HUES64 (cell line): ENCODE results near the gene PANK3.
"Not testable (repeated sequence)": the region's sequence is repeated elsewhere in the genome, so short reads cannot be mapped to it uniquely, and the experiment has no call there.

Experiments
- H3K27ac ChIP-seq: 2 replicates; pipeline ENCODE4 v1.7.0; 2013; ENCODE audit warnings: low read depth, low read length, inconsistent platforms
- H3K27me3 ChIP-seq: 2 replicates; pipeline ENCODE4 v1.6.1; 2013; ENCODE audit warnings: mild to moderate bottlenecking, low read length; ENCODE audit not compliant: insufficient read depth
- H3K36me3 ChIP-seq: 2 replicates; pipeline ENCODE4 v1.6.1; 2013; ENCODE audit warnings: mild to moderate bottlenecking, low read length; ENCODE audit not compliant: insufficient read depth
- H3K4me1 ChIP-seq: 2 replicates; pipeline ENCODE4 v1.6.1; 2013; ENCODE audit warnings: mild to moderate bottlenecking, low read length, moderate library complexity; ENCODE audit not compliant: insufficient read depth
- H3K4me3 ChIP-seq: 2 replicates; pipeline ENCODE4 v1.5.1; 2013; ENCODE audit warnings: mild to moderate bottlenecking, low read length, moderate library complexity
- H3K9ac ChIP-seq: 2 replicates; pipeline ENCODE4 v1.6.1; 2013; ENCODE audit warnings: mild to moderate bottlenecking, low read depth, low read length
- H3K9me3 ChIP-seq: 2 replicates; pipeline ENCODE4 v1.6.1; 2013; ENCODE audit warnings: low read depth, low read length; ENCODE audit not compliant: insufficient read depth
- WGBS: fragments of 150-250, 120-280 bp; methylation state at CpG from one replicate; pipeline ENCODE4 v1.1.7; 2013; ENCODE audit warnings: missing lambda C conversion rate; 5-methylcytosine and 5-hydroxymethylcytosine counted together

PANK3 gene

DNA sequence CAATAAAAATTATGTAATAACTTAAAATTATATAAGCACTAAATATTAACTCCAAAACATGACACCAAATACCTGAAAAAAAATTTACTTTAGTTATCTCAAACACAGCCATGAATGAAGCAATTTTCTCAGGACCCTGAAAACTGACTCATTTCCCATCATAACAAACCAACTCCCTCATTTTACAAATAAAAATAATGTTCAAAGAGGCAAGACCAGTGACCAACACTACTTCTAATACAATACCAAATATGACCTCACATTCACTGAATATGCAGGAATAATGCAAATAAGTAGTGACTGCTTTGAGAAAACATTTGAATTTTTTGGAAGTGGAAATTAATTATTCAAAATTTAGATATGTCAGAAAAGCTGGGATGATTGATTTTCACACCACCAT, 28.5 kb downstream of the PANK3 start:
- Histone ChIP-seq H3K4me3 (no peak overlapping the region), H3K36me3 (peaks cover 70% of the 10 kb centered on the region), H3K4me1 (no peaks in the 10 kb centered on the region), H3K27me3 (no peaks in the 10 kb centered on the region), H3K27ac (no peak overlapping the region), H3K9me3 (no peaks in the 10 kb centered on the region), H3K9ac (no peak overlapping the region)

DNA sequence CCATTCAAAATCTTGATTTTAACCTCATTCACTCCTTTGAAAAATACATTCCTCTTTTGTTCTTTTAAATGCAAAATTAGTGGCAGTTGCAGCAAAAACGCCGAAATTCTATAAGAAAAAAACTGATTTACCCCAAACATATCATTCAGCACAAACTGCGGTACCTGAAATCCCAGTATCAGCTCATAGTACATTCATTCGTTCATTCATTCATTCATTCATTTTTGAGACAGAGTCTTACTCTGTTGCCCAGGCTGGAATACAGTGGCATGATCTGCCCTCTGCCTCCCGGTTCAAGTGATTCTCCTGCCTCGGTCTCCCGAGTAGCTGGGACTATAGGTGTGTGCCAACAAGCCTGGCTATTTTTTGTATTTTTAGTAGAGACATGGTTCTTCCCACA, 29.6 kb downstream of the PANK3 start:
- 95% methylated on average over 7 of the region's 7 CpGs for WGBS
- Histone ChIP-seq H3K9me3 (no peaks in the 10 kb centered on the region), H3K36me3 (peaks cover 61% of the 10 kb centered on the region), H3K9ac (no peak overlapping the region), H3K4me1 (no peaks in the 10 kb centered on the region), H3K27me3 (no peaks in the 10 kb centered on the region), H3K4me3 (no peak overlapping the region), H3K27ac (no peak overlapping the region)

DNA sequence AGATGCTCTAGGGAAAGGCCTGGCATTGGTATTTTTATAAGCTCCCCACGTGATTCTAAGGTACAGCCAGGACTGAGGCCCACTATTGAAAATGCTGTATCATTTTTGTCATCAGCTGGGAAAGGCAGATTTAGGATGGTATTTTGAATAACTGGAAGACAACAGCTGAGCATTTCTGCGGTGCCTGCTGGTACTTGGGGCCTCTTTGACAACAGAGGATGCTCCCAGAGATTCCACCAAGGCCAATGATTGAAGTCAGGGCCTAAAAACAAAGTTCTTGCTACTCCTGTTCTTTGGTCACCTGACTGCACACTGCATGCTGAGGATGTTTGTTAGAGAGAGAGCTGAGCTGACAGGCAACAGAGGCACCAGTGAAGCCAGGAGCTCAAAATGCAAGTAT, 42.0 kb downstream of the PANK3 start:
- Histone ChIP-seq H3K27ac (no peak overlapping the region), H3K9me3 (no peaks in the 10 kb centered on the region), H3K9ac (no peak overlapping the region), H3K4me1 (peaks cover 8% of the 10 kb centered on the region), H3K27me3 (no peaks in the 10 kb centered on the region; the same call in 1 of the 2 replicates), H3K4me3 (no peak overlapping the region), H3K36me3 (no peaks in the 10 kb centered on the region)
- WGBS: 91% methylated on average over 2 of the region's 2 CpGs

DNA sequence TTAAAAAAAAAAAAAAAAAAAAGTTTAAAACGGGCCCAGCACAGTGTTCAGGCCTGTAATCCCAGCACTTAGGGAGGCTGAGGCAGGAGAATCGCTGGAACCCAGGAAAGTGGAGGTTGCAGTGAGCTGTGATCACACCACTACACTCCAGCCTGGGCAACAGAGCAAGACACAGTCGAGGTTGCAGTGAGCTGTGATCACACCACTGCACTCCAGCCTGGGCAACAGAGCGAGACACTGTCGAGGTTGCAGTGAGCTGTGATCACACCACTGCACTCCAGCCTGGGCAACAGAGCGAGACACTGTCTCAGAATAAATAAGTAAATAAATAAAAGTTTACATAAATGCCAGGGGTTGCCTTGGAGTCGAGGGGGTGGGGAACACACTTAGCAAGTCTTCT, 44.8 kb downstream of the PANK3 start:
- H3K27ac ChIP-seq, H3K9ac ChIP-seq, H3K4me1 ChIP-seq, H3K36me3 ChIP-seq, H3K4me3 ChIP-seq, H3K9me3 ChIP-seq: not testable (repeated sequence)
- WGBS: 92% methylated on average over 6 of the region's 7 CpGs
- peaks cover 12% of the 10 kb centered on the region for H3K27me3 ChIP-seq

- H3K9ac ChIP-seq: no peak overlapping the region
- H3K27me3 ChIP-seq: peaks cover 24% of the 10 kb centered on the region
- no peak overlapping the region for H3K27ac ChIP-seq
- H3K9me3 ChIP-seq: no peaks in the 10 kb centered on the region
- no peak overlapping the region for H3K4me3 ChIP-seq
- H3K36me3 ChIP-seq: no peaks in the 10 kb centered on the region
- 84% methylated on average over 6 of the region's 6 CpGs for WGBS
- H3K4me1 ChIP-seq: peaks cover 9% of the 10 kb centered on the region
Observed at GRCh38 chr5:168531987-168532864, 46.9 kb downstream of the PANK3 start.

DNA sequence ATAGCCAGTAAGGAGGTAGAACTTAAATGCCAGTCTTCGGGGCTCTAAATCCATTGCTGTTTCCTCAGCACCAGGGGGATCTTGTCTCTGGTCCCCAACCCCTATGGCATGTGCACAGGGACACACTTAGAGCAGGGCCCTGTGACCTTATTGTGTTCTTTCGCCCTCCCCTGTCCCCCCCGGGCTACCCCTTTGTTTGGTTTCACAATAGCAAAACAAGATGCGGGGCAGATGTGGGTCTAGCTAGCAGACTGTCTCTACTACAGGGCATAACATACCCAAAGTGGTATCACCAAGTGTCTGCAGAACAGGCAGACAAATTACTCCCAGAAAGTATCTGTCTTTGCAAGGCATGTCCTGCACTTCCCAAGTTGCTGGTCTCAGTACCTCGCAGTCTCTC, 48.0 kb downstream of the PANK3 start:
- H3K9me3 ChIP-seq: no peaks in the 10 kb centered on the region
- no peak overlapping the region for H3K27ac ChIP-seq
- WGBS: 85% methylated on average over 5 of the region's 5 CpGs
- H3K4me3 ChIP-seq: no peak overlapping the region
- peaks cover 24% of the 10 kb centered on the region for H3K27me3 ChIP-seq
- H3K9ac ChIP-seq: no peak overlapping the region
- no peaks in the 10 kb centered on the region for H3K36me3 ChIP-seq
- H3K4me1 ChIP-seq: peaks cover 9% of the 10 kb centered on the region

DNA sequence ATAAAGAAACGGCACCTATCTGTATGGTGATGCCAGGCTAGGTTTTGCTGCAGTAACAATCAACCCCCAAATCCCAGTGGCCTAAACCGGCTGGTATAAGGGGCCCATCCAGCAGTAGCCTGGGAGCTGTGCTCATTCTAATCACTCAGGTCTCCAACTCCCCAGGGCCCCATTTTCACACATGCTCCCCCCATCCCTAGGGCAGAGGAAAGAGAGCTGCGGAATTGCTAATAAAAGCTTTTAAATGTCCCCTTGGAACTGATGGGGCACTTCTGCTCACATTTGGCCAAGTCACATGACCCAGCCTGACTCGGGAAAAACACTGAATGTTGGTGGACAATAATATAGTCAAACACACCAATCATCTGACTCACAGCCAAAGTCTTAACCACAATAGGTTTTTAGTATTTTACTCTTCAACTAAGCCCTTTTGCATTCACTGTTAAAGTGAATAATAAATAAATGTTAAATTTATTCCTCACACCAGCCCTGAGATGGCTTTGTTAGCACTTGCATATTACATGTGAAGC, 48.5 kb downstream of the PANK3 start:
- H3K4me1 ChIP-seq: peaks cover 9% of the 10 kb centered on the region
- peaks cover 24% of the 10 kb centered on the region for H3K27me3 ChIP-seq
- H3K4me3 ChIP-seq: no peak overlapping the region
- no peaks in the 10 kb centered on the region for H3K9me3 ChIP-seq
- no peak overlapping the region for H3K9ac ChIP-seq
- H3K27ac ChIP-seq: no peak overlapping the region
- WGBS: 92% methylated on average over 4 of the region's 4 CpGs
- no peaks in the 10 kb centered on the region for H3K36me3 ChIP-seq

DNA sequence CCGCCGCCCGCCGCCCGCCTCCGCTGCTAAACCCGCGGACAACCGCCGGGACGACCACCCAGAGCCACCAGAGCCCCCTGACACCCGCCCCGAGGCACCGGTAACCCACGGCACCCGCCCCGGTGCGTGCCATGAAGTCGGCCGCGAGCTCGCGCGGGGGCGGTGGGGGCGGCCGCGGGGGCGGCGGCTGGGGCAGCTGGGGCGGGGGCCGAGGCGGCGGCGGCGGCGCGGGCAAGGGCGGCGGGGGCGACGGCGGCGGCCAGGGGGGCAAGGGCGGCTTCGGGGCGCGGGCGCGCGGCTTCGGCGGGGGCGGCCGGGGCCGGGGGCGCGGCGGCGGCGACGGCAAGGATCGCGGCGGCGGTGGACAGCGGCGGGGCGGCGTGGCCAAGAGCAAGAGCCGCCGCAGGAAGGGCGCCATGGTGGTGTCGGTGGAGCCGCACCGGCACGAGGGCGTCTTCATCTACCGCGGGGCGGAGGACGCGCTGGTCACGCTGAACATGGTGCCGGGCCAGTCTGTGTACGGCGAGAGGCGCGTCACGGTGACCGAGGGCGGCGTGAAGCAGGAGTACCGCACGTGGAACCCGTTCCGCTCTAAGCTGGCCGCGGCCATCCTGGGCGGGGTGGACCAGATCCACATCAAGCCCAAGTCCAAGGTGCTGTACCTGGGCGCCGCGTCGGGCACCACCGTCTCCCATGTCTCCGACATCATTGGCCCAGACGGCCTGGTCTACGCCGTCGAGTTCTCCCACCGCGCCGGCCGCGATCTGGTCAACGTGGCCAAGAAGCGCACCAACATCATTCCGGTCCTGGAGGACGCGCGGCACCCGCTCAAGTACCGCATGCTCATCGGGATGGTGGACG, 49.6 kb downstream of the PANK3 start:
- Histone ChIP-seq H3K36me3 (no peaks in the 10 kb centered on the region), H3K4me3 (peak overlapping the region; percentile 54), H3K9ac (no peak overlapping the region), H3K4me1 (peaks cover 9% of the 10 kb centered on the region), H3K27me3 (peaks cover 24% of the 10 kb centered on the region), H3K9me3 (no peaks in the 10 kb centered on the region), H3K27ac (no peak overlapping the region)
- 24% methylated on average over 125 of the region's 125 CpGs for whole genome bisulfite sequencing

GRCh38 chr5:168528521-168529373, 50.4 kb downstream of the PANK3 start, which contains the start of gene FBLL1:
Gene FBLL1 (plus strand): TSS chr5:168529305. CDS start chr5:168529505, 200 bp downstream.
- Histone ChIP-seq H3K27ac (no peak within 1 kb of the TSS; the same call in 1 of the 2 replicates), H3K9ac (no peak within 1 kb of the TSS), H3K4me1 (peaks cover 9% of the 10 kb centered on the region), H3K4me3 (peak within 1 kb of the TSS; percentile 54), H3K9me3 (no peaks in the 10 kb centered on the region), H3K27me3 (peaks cover 24% of the 10 kb centered on the region), H3K36me3 (no peaks in the 10 kb centered on the region)
- 12% methylated on average over 38 of the region's 38 CpGs for WGBS

GRCh38 chr5:168527756-168528295, 51.3 kb downstream of the PANK3 start:
- H3K4me3 ChIP-seq: no peak overlapping the region
- no peaks in the 10 kb centered on the region for H3K36me3 ChIP-seq
- H3K27me3 ChIP-seq: peaks cover 24% of the 10 kb centered on the region
- peaks cover 8% of the 10 kb centered on the region for H3K4me1 ChIP-seq
- H3K27ac ChIP-seq: no peak overlapping the region
- WGBS: 87% methylated on average over 4 of the region's 4 CpGs
- H3K9ac ChIP-seq: no peak overlapping the region
- no peaks in the 10 kb centered on the region for H3K9me3 ChIP-seq
